GM11168 (cell line): Measurements from ENCODE around the gene PRAMEF15.
"Not testable (repeated sequence)": the region's sequence is repeated elsewhere in the genome, so short reads cannot be mapped to it uniquely, and the experiment has no call there.

Experiments
- in situ Hi-C: fragments of 300-500 bp; cut with MboI; formaldehyde crosslinking; loops from one replicate; pipeline ENCODE4 v1.12.0; 2022; ENCODE audit warnings: low sequenced_read_pairs; ENCODE audit not compliant: unreplicated experiment

The PRAMEF15 gene

GRCh38 chr1:13315281-13315680 is at the start of gene PRAMEF15:
TSS of gene PRAMEF15 (plus strand) at chr1:13315581. CDS start at chr1:13318408, 2,827 bp downstream.
- in situ Hi-C loops, result loop anchor here (25.0 kb wide), 1 partner anchor 428 kb away; the partner anchor contains the start of genes PRAMEF10 and PRAMEF4

- in situ Hi-C loops, result not testable (repeated sequence)
These were observed 38.4 kb upstream of the PRAMEF15 start for GRCh38 chr1:13277016-13277415.

DNA sequence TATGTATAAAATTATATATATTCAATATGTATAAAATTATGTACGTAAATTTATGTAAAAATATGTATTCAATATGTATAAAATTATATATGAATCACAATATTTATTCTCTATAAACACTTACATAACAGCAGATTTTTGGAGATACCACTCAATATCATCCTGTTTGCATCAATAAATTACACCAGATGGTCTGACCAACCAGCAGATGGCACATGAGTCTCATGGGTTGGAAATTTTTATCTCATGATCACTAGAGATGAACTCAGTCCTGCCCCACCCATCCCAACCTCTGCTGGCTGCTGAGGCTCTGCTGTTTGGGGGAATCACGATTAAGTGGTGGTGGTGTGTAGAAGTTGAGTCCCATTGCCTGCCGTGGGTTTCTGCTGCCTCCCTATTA is 35.8 kb upstream of the PRAMEF15 start:
- in situ Hi-C loops, result not testable (repeated sequence)

DNA sequence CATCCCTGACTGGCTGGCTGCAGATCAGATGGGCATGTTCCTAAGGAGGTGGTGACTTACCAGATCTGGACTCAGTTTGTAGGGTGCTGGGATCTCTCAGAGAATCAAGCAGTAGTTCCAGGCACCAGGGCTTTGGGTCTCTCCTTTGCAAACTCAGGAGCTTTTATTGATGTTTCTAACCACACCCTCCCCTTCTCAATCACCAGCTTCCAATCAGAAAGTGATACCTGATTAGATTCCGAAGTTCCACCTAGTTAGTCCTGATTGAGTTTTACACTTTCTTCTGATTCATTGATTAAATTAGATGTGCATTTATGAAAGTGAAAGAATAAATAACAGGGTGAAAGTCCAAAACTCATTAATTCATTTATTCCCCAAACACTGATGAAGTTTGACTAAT is 30.3 kb upstream of the PRAMEF15 start, which contains the start of gene PRAMEF8:
TSS of gene PRAMEF8 (minus strand) at position 101 of the 400 bp plus-strand sequence. CDS start 1,046 bp downstream, outside the sequence.
- in situ Hi-C loops, result not testable (repeated sequence)

DNA sequence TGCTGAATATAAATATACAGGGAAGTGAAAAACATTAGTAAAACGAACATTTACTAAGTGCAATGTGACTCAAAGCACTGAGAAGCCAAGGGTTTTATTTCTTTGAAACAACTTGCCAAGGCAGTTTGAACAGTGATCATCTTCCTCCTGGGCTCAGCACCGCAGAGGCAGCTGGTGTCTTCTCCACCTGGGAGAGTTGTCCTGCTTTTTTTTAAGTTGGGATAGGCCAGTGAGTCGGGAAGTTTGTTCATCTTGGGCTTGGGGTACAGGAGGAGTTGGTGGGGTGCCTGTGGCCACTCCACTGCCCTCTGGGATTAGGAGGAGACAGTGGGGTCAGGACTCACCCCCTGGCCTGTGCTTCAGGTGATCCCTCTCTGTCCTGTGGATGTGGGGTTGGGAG is 26.4 kb upstream of the PRAMEF15 start:
- in situ Hi-C loops, result not testable (repeated sequence)

GRCh38 chr1:13297216-13297931 is 18.0 kb upstream of the PRAMEF15 start:
- in situ Hi-C loops, result not testable (repeated sequence)

DNA sequence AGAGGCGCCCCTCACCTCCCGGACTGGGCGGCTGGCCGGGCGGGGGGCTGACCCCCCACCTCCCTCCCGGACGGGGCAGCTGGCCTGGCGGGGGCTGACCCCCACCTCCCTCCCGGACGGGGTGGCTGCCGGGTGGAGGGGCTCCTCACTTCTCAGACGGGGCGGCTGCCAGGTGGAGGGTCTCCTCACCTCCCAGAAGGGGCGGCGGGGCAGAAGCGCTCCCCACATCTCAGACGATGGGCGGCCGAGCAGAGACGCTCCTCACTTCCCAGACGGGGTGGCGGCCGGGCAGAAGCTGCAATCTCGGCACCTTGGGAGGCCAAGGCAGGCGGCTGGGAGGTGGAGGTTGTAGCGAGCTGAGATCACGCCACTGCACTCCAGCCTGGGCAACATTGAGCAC is 16.7 kb upstream of the PRAMEF15 start:
- in situ Hi-C loops, result not testable (repeated sequence)

DNA sequence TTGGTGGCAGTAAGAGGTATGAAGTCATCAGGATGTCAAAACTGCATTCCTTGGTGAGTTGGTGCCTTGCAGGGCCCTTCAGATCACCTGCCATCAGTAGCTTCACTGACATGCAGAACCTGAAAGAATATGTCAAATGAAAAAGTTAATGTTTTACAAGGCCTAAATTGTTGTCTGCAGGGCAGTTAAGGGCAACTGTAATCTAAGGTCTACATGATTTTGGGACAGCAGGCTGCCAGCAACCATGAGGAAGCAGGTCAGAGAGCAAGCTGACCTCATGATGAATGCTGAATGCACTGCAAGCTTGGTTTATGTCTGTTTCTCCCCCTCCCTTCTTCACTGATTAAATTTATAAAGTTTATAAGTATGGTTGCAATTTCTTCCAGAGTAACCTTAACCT is 13.2 kb upstream of the PRAMEF15 start:
- in situ Hi-C loops, result loop anchor here (25.0 kb wide), 1 partner anchor 415 kb away; the partner anchor contains the start of genes PRAMEF10 and PRAMEF4

DNA sequence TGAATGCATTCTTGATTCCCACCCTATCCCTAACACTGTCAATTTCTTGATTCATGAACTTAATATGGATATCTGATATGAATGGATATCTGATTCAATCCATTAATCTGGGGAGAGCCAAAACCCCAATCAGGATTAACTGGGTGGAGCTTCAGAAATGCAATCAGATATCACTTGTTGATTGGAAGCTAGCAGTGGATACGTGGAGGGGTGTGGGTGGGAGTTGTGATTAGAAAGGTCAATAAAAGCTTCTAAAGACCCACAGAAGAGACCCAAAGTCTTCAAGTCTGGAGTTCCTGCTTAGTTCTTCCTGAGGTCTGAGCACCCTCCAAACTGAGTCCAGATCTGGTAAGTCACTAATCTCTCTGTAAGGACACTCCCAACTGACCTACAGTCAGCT is 12.1 kb upstream of the PRAMEF15 start, which contains the start of gene PRAMEF33:
TSS of gene PRAMEF33 (plus strand) at position 301 of the 400 bp plus-strand sequence. CDS start 2,416 bp downstream, outside the sequence.
- in situ Hi-C loops, result loop anchor here (25.0 kb wide), 1 partner anchor 416 kb away; the partner anchor contains the start of genes PRAMEF10 and PRAMEF4

DNA sequence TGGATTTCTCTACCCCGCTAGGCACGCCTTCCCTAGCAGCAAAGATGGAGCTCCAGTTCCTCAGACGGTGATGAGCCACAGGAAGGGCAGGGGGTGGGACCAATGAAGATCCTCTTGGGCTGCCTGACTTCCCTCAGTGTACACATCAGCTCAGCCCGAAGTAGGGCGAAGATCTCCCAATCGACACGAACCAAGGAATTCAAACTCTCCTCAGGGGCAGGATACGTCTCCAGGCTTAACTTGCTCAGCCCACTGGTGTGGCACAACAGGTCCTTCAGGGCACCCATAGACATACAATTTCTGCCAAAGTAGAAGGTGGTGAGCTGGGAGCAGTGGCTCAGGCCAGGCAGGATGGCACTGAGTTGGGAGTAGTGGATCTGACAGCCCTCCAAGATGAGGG is 27.1 kb downstream of the PRAMEF15 start:
- in situ Hi-C loops, result not testable (repeated sequence)

DNA sequence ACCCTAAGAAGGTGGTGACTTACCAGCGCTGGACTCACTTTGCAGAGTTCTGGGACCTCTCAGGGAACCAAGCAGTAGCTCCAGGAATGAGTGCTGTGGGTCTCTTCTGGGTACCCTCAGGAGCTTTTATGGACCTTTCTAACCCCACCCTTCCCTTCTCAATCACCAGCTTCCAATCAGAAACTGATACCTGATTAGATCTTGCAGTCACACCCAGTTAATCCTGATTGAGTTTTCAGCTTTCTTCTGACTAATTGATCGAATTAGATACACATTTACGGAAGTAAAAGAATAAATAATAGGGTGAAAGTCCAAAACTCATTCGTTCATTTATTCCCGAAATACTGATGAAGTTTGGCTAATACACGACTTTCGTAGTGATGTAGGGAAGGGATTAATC is 31.7 kb downstream of the PRAMEF15 start, which contains the start of gene PRAMEF14:
TSS of gene PRAMEF14 (minus strand) at position 101 of the 400 bp plus-strand sequence. CDS start 1,820 bp downstream, outside the sequence.
- in situ Hi-C loops, result not testable (repeated sequence)

DNA sequence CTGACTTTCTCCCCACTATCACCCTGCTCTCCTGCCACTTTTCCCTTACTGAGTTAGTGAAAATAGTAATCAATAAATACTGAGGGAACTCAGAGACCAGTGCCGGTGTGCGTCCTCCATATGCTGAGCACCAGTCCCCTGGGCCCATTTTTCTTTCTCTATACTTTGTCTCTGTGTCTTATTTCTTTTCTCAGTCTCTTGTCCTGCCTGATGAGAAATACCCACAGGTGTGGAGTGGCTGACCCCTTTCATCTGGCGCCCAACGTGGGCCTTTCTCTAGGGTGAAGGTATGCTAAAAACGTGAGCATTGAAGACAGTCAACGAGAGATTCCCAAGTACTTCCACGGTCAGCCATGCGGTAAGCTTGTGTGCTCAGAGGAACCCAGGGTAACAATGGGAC is 38.1 kb downstream of the PRAMEF15 start:
- in situ Hi-C loops, result loop anchor here (25.0 kb wide), 1 partner anchor 341 kb away; no protein-coding TSS in a partner anchor

- in situ Hi-C loops, result loop anchor here (25.0 kb wide), 1 partner anchor 342 kb away; no protein-coding TSS in a partner anchor
These were observed 39.1 kb downstream of the PRAMEF15 start for GRCh38 chr1:13354475-13354874.

DNA sequence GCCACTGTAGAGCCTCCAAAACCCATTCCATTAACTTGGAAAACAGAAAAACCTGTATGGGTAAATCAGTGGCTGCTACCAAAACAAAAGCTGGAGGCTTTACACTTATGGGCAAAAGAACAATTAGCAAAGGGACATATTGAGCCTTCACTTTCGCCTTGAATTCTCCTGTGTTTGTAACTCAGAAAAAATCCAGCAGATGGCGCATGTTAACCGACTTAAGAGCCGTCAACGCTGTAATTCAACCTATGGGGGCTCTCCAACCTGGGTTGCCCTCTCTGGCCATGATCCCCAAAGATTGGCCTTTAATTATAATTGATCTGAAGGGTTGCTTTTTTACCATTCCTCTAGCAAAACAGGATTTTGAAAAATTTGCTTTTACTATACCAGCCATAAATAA is 41.4 kb downstream of the PRAMEF15 start:
- in situ Hi-C loops, result loop anchor here (25.0 kb wide), 1 partner anchor 344 kb away; no protein-coding TSS in a partner anchor

GRCh38 chr1:13362364-13362763 is 47.0 kb downstream of the PRAMEF15 start:
- in situ Hi-C loops, result loop anchor here (25.0 kb wide), 1 partner anchor 350 kb away; no protein-coding TSS in a partner anchor

DNA sequence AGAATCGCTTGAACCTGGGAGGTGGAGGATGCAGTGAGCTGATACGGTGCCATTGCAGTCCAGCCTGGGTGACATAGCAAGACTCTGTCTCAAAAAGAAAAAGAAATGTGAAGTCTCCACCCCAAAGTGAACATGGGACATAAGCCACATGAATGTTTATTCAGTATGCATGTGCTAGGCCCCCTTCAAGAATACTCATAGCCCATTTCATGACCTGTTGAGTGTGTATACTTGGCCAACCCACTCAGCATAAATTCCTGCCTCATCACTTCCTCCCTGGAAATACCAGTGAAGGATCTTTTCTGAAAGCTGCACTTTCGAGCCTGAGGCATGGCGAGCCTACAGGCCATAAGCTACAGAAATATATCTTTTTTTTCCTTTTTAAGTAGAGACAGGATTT is 49.5 kb downstream of the PRAMEF15 start:
- in situ Hi-C loops, result loop anchor here (25.0 kb wide), 1 partner anchor 353 kb away; no protein-coding TSS in a partner anchor

DNA sequence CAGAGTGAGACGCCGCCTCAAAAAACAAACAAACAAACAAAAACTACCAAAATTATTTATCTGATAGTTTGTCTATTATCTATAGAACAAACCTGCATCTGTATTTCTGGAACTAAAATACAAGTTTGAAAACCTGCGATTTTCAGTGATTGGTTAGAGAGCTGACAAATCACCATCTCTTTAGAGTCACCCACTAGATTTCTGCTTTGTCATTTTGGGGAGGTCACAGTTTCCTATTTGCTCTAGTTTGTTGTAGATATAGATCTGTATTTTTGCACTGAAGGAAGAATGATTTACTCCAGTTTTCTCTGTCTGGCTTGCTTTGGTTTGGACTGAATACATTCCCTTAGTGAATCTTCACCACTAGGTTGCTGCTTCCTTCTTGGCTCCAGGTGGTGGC is 51.2 kb downstream of the PRAMEF15 start:
- in situ Hi-C loops, result loop anchor here (25.0 kb wide), 1 partner anchor 354 kb away; no protein-coding TSS in a partner anchor

DNA sequence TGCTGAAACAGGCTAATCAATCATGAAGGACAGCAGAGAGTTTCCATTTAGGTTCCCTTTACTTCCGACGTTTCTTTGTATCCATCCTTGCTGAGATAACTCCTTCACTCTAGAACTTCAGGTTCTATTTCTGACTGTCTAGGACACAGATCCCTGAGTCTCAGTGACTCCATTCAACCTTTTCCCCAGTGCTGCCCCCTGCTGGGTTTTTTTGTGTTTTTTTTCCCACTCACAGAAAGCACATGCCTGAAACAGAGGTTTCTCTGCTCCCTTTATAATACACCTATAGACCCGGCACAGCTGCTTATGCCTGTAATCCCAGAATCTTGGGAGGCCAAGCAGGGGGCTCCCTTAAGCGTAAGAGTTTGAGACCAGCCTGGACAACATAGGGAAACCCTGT is 53.2 kb downstream of the PRAMEF15 start:
- in situ Hi-C loops, result loop anchor here (25.0 kb wide), 1 partner anchor 356 kb away; no protein-coding TSS in a partner anchor
